Breast epithelium (tissue), 3 donors: Measurements from ENCODE around the gene ZNF496.

Experiments used
- POLR2A ChIP-seq: fragments of 450-650 bp; IDR thresholded peaks from one replicate; pipeline ENCODE4 v1.6.1; 2016; ENCODE audit warnings: antibody characterized with exemption, mild to moderate bottlenecking, moderate library complexity
- POLR2AphosphoS5 ChIP-seq, 3 donors: sonication (generic); formaldehyde crosslinking; IDR thresholded peaks; one replicate each; pipeline ENCODE4 v1.6.1; 2017; ENCODE audit warnings: antibody characterized with exemption in 3 of 3
- TF ChIP-seq, protein P1 (sequence below), 3 donors: fragments of 450-650 bp; IDR thresholded peaks; one replicate each; pipeline ENCODE4 v1.5.1; 2016 to 2017; ENCODE audit warnings: antibody characterized with exemption in 3 of 3, mild to moderate bottlenecking in 3 of 3, moderate library complexity in 3 of 3

DNA sequence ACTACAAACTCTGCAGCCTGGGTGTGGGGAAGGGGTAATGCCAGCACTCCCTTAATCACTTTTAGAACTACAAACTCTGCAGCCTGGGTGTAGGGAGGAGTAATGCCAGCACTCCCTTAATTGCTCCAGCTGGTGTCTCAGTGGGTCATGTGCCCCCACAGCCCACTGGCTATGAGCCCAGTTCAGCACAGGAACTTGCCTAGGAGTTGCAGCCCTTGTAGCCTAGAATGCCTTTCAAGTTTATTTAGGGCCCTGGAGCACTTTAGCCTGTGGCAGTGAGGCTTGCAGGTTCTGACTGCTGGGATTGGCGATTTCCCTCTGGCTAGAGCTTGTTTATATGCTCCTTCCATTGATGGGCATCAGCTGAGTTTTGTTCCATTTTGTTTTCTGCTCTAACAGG, 58.7 kb downstream of the ZNF496 start:
- TF ChIP-seq, protein P1, sequence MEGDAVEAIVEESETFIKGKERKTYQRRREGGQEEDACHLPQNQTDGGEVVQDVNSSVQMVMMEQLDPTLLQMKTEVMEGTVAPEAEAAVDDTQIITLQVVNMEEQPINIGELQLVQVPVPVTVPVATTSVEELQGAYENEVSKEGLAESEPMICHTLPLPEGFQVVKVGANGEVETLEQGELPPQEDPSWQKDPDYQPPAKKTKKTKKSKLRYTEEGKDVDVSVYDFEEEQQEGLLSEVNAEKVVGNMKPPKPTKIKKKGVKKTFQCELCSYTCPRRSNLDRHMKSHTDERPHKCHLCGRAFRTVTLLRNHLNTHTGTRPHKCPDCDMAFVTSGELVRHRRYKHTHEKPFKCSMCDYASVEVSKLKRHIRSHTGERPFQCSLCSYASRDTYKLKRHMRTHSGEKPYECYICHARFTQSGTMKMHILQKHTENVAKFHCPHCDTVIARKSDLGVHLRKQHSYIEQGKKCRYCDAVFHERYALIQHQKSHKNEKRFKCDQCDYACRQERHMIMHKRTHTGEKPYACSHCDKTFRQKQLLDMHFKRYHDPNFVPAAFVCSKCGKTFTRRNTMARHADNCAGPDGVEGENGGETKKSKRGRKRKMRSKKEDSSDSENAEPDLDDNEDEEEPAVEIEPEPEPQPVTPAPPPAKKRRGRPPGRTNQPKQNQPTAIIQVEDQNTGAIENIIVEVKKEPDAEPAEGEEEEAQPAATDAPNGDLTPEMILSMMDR (IDR thresholded peaks at IDR 0.05): no peak
- TF ChIP-seq POLR2AphosphoS5 (IDR thresholded peaks at IDR 0.05) (no peak), POLR2A (no peak)
